NCI-H526 (cell line): ENCODE measurements around the gene CKAP5.
"Not testable (repeated sequence)": the region's sequence is repeated elsewhere in the genome, so short reads cannot be mapped to it uniquely, and the experiment has no call there.

Source experiments
- DNase-seq, 2 experiments: peaks; one replicate each; lab custom pipeline; 2025; lab: John Stamatoyannopoulos, UW

The CKAP5 gene

DNA sequence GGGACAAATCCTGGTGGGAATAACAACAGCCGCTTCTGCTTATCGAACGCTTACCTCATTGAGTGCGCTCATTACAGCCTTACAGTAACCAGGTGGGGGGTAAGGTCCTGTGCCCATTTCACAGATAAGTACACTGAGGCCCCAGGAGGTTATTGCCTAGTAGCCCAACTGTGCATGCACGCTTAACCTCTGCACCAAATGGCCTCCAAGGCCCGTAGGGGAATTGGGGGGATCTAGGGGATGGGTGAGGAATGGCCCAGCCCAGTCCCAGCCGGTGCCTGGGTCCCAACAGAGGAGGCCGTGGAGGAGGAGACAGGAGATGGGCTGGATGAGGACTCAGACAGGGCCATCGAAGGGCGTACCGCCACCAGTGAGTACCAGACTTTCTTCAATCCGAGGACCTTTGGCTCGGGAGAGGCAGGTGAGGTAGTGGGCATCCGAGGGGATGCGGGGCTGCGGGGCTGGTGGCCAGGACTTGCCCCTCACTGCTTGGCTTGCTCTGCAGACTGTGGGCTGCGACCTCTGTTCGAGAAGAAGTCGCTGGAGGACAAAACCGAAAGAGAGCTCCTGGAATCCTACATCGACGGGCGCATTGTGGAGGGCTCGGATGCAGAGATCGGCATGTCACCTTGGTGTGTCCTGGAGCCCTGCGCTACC, 119.7 kb downstream of the CKAP5 start:
- DNase-seq, result no peak

DNA sequence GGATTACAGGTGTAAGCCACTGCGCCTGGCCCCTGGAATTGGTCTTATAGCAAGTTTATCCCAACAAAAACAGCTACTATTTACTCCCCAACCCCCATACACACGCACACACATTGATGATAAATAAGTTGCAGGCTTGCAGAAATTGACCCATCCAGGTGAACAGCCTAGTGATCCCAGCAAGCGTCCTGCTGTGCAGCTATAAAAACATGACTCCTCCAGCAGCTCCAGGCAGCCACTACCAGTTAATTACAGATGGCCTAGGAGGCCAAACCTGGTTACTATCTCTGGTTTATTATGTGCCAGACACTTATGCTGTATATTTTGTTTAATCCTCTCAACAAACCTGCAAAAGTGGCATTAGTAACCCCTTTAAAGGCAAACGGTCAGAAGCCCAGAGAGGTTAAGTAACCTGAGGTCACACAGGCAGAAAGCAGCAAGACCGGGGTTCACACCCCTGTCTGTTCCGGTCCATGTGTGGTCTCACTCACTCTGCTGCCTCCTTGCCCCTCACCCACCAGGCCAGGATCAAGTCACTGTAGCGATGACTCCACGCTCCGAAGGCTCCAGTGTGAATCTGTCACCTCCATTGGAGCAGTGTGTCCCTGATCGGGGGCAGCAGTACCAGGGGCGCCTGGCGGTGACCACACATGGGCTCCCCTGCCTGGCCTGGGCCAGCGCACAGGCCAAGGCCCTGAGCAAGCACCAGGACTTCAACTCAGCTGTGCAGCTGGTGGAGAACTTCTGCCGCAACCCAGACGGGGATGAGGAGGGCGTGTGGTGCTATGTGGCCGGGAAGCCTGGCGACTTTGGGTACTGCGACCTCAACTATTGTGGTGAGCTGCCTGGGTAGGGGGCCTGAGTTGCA, 120.5 kb downstream of the CKAP5 start:
- no peak for DNase-seq

DNA sequence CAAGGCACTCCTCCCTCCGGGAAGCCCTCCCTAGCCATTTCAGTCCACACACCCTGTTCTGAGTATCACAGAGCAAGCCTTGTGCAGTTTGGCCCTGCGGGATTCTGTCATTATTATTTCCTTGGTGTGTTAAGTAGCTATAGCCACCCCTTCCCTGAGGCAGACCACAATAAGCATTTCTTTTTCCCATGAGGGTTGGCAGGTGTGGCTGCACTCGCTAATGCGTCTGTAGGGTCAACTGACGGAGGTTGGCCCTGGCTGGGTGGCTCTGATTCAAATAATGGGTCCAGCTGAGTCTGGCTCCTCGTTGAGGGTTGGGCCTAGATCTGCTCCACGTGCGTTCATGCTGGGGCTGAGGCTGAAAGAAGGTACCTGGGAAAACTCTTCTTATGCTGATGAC, 122.0 kb downstream of the CKAP5 start:
- DNase-seq, result peak; percentile 24 to 66

DNA sequence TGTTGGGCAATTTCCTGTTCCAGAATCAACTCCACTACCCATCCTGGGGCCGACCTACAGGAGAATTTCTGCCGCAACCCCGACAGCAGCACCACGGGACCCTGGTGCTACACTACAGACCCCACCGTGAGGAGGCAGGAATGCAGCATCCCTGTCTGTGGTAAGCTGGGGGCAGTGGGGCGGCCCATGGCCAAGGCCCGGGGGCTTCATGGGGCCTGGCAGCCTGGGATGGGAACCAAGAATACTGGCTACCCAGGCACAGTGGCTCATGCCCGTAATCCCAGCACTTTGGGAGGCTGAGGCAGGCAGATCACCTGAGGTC, 122.8 kb downstream of the CKAP5 start:
- no peak for DNase-seq

DNA sequence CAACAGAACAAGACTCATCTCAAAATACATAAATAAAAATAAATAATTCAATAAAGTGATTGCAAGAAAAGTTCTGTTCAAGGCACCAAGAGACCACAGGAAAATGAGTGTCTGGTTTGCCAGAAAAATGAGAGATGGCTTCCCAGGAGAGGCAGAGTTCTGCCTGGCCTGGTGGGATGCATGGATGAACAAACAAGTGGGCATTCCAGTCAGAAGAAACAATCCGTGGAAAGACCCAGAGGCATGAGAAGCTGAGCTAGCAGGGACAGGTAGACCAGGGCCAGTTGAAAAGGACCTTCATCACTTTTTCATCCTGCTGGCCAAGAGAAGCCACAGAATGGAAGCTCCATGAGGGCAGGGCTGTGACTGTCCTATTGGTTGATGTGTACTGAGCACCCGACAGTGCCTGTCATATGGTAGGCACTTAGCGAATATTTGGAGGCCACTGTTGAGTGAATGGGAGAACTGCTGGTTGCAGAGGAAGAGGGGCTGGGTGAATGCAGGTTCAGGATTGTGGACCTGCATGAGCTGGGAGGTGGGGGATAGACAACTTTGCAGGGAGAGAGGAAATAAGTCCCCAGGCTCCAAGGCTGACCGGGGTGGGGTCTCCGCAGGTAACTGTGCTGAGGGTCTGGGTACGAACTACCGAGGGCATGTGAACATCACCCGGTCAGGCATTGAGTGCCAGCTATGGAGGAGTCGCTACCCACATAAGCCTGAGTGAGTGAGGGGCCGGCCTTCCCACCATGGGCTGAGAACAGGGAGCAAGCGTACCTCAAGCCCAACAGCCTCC, 123.3 kb downstream of the CKAP5 start:
- DNase-seq, result no peak

DNA sequence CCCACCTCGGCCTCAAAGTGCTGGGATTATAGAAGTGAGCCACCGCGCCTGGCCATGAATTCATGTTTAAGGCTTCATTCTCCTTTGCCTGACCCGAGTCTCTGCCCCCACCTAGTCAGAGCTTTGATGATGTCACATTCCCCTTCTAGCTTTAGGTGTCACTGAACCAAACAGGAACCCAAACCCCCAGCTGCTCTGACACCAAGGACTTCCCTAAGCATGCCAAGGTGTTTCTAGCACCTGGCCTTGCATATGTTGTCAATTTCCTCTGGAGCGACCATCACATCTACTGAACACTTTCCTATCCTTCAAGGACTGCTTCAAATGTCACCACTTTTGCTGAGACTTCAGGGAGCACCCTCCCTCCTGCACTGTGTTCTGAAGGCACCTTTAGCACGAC, 124.8 kb downstream of the CKAP5 start:
- DNase-seq, result no peak

DNA sequence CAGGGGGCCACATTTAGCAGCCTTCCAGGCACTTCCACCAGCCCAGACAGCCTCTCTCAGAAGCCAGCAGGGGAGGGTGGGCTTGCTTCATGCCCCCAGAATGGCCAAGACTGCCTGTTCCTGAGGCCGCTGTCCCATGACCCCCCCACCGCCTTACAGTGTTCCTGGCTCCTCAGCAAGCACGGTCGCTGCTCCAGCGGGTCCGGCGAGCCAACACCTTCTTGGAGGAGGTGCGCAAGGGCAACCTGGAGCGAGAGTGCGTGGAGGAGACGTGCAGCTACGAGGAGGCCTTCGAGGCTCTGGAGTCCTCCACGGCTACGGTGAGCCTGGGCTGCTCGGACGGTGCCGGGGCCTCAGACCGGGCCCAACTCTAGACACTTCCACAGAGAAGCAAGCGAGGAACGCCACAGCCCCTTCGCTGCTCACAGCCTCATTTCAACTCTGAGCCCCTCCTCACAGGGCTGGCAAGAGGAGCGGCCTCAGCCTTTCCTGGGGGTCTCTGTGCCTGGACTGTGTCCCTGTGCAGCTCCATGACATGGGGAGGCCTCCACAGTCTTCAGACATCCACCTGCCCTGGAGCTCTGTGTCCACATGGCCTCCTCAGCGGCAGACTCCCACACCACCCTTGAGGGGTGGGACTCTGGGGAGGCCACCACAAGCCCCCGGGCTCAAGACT, 126.4 kb downstream of the CKAP5 start:
- DNase-seq, result no peak

DNA sequence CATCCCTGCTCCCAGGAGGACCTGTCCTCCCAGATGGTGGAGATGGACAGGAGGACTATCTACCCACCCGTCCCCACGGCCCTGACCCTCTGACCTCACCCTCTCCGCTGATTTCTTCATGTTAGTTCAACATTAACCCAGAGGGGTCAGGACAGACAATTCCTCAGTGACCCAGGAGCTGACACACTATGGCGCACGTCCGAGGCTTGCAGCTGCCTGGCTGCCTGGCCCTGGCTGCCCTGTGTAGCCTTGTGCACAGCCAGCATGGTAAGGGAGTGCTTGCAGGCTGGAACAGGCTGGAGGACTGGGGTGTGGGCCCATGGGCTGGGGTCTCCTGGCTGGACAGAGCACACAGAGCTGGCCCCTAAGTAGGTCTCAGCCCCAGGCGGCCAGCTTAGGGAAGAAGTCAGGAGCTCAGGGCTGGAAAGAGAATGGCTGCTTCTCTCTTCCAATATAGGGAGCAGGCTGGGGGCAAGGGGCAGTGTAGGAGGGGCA, 127.0 kb downstream of the CKAP5 start, which contains the start of gene F2:
Gene F2 (plus strand): TSS at position 166 of the 495 bp plus-strand sequence. CDS start 23 bp downstream, at position 189.
- DNase-seq, result no peak

DNA sequence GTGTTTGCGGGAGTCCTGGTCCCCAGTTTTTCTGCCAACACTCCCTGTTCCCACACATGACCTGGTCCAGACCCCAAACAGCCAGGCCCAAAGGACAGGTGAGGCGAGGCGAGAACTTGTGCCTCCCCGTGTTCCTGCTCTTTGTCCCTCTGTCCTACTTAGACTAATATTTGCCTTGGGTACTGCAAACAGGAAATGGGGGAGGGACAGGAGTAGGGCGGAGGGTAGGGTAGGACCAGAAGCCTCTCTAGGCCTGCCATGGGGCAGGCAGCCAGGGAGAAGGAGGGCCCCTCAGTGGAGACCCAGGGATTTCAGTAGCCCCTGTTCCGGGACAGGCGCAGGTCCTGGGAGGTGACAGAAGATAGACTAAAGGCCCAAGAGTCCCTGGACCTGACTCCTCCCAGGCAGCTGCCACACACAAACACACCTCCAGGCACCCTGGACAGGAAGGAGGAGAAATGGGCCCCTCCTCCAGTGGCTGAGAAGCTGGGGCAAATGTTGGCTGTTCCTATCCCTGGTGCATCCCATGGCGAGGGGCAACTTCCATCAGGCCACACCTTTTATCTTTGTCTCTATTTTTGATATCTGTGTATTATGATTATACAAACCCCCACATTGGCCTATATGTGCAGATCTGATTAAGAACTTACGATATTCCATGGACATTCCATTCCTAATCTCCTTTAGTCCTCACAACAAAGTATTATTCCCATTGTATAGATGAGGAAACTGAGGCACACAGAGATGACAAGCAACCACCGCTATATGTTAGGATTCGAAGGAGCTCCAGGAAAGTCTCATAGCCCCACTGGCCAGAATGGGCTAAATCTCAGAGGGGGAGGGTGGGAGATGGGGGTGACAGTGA, 127.7 kb downstream of the CKAP5 start:
- DNase-seq, result no peak

DNA sequence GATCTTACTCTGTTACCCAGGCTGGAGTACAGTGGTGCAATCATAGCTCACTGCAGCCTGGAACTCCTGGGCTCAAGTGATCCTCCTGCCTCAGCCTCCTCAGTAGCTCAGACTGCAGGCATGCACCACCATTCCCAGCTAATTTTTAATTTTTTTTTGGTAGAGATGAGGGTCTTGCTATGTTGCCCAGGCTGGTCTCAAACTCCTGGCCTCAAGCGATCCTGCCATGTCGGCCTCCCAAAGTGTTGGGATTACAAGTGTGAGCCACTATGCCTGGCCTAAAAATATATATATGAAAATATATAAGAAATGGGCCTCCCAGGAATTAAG, 128.3 kb downstream of the CKAP5 start:
- not testable (repeated sequence) for DNase-seq

DNA sequence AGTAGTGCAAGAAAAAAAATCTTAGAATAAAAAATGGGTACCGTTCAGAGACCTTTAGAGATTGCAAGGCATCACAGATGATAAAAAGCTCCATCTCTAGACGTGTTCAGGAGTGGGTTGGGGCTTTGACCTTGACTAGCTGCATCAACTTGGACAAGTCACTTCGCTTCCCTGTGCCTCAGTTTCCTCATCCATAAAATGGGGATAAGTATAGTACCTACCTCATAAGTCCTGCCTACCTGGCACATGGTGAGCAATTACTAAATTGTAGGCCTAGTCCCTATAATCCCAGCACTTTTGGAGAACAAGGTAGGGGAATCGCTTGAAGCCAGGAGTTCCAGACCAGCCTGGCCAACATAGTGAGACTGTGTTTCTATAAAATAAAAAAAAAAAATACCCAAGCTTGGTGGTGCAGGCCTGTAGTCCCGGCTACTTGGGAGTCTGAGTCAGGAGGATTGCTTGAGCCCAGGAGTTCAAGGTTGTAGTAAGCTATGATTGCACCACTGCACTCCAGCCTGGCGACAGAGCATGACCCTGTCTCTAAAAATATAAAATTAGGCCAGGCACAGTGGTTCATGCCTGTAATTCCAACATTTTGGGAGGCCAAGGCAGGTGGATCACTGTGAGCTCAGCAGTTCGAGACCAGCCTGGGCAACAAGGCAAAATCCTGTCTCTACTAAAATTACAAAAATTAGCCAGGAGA, 133.1 kb downstream of the CKAP5 start:
- DNase-seq, result no peak

DNA sequence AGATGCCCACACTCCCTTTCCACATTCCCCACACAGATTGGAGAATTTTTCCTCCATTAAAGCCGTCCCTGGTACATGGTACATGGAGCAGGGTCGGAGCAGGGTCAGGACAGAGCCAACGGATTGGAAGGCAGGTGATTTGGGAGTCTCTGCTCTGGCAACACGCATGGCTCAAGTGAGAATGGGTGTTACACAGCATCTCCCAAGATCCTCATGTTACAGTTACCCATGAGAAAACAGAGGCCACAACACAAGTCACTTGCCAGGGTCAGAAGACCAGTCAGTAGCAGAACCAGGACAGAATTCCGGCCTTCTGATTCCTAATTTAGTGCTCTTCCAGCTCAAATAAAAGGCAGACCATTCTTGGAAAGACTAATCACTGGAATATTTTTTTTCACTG, 134.8 kb downstream of the CKAP5 start:
- DNase-seq, result no peak

DNA sequence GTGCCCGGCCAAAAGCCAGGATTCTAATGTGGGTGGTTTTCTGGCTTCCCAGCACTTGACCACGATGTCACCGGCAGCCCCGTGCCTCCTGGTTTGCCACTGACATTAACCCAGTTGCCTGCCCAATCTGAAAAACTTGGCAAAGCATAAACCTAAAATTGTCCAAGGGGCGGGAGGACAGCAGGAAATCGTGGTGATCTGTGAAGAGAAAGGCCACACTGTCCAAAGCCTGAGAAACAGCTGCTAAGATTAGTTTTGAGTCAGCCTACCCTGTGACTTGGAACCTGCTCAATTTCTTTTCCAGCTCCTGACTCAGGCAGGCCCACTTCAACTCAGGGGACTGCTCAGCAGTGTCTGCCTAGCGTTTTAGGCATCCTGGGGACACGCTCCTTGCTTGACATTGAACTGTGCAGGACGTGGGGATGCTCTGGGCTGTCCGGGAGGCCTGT, 135.2 kb downstream of the CKAP5 start:
- DNase-seq, result no peak

DNA sequence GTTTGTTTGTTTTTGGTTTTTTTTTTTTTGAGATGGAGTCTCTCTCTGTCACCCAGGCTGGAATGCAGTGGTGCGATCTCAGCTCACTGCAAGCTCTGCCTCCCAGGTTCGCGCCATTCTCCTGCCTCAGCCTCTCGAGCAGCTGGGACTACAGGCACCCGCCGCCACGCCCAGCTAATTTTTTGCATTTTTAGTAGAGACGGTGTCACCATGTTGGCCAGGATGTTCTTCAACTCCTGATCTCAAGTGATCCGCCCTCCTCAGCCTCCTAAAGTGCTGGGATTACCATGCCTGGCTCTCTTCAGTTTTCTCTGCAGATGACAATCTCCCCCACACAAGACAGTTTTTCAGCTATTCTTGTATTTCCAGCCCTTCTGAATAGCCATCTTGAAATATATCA, 136.7 kb downstream of the CKAP5 start:
- not testable (repeated sequence) for DNase-seq

DNA sequence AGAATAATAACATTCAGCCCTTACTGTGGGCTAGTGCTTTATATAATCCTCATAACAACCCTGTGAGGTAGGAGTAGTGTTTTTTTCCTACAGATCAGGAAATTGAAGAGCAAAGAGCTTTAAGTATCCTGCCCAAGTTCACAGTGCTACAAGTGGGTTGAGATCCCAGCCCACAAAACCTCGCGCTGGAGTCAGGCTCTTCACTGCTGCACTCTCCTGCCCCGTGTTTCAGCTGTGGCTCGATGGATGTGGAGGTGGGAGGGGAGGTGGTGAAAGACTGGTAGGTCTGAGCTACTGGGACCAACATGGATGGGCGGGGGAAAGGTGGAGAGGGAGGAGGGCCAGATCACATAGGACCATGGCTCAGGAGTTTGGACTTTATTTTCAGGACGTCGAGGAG, 139.2 kb downstream of the CKAP5 start:
- no peak for DNase-seq

DNA sequence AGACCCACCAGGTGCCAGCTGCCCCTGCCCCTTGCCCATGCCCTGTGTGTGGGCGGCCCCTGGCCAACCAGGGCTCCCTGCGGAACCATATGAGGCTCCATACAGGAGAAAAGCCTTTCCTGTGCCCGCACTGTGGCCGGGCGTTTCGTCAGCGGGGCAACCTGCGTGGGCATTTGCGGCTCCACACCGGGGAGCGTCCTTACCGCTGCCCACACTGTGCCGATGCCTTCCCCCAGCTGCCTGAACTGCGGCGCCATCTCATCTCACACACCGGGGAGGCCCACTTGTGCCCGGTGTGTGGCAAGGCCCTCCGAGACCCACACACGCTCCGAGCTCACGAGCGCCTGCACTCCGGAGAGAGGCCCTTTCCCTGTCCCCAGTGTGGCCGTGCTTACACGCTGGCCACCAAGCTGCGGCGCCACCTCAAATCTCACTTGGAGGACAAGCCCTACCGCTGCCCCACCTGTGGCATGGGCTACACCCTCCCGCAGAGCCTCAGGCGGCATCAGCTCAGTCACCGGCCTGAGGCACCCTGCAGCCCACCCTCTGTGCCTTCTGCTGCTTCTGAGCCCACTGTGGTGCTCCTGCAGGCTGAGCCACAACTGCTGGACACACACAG, 140.9 kb downstream of the CKAP5 start:
- no peak for DNase-seq

DNA sequence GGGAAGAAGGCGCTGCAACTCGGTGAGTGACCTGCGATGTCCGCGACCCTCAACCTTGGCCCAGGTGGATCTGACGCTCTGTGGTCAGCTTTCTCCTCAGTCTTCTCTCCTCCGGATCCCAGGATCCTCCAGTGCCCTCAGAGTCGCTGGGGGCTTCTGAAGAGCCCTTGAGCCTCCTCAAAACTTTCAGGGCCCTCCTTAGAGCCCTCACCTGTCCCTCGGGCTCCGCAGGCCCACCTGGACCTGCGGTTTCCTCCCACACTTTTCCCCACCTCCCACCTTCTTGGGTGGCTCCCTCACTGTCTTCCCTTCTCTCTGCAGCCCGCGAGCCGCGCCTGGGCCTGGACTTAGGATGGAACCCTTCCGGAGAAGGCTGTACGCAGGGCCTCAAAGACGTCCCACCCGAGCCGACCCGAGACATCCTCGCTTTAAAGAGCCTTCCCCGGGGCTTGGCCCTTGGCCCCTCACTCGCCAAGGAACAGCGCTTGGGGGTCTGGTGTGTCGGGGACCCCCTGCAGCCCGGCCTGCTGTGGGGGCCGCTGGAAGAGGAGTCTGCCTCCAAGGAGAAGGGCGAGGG, 144.9 kb downstream of the CKAP5 start:
- no peak for DNase-seq

DNA sequence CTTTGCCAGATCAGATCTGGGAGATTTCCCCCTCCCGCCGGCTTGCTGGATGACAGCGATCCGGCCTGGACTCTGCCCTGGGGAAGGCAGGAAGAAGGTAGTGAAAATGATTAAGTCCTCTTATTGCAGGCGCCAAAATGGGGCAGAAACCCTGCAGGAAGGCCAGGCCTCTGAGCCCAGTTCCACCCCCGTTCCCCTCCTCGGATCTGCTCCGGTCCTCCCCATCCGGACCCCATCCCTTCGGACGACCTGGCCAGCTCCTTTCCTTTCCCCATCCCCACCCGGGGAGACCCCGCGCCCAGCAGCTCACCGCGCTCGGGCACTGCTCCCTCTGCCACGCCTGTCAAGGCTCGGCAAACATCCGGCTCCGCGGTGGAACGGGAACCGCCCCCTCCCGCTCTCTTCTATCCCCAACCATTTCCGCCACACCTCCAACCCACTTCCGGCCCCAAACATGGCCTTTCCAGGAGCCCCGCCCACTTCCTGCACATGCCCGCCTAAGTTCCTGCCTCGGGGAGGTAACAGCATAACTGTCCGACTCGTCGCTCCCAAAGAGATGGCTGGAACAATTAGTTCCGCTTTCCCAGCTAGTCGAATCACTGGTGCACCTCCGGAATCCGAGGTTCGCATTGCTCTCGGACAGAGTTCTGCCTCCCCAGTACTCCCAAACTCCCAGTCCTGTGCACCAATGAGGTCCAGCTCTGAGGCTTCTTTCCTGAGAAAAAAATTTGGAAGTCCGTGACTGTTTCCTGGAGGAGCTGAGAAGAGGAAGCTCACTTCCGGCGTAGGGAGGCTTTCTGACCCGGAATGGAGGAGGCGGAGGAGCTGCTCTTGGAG, 145.6 kb downstream of the CKAP5 start, which contains the start of the genes ARHGAP1 and ZNF408:
Gene ARHGAP1 (minus strand): TSS at position 379 of the 837 bp plus-strand sequence. CDS start 4,512 bp downstream, outside the sequence.
Gene ZNF408 (plus strand): TSS at position 791 of the 837 bp plus-strand sequence. CDS start 17 bp downstream, at position 808.
- DNase-seq, result peak; percentile 99 to 100
